ENCODE data around the gene RGS11. TPM values are rescaled to one million over a fixed set of nuclear protein-coding genes. Genes with fewer than 3 reads are reported as not detected.

RGS11 gene
- total RNA-seq, 1 experiment from 2014 or later = 2.9 TPM

DNA sequence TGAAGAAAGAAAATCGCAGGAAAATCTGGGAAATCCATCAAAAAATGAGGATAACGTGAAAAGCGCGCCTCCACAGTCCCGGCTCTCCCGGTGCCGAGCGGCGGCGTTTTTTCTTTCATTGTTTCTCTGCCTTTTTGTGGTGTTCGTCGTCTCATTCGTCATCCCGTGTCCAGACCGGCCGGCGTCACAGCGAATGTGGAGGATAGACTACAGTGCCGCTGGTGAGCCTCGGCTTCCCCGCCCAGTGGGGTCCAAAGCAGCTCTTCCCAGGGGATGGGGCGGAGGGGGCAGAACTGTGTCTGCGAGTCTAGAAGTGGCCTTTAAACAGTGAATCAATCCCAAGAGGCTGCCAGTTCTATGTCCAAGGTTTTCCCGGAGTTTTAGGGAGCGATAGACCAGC, 21.3 kb downstream of the RGS11 start:
- no peak overlapping the region for H3K27ac ChIP-seq (ENCODE audit: insufficient read length, low read depth, low read length)
- no peak overlapping the region for H3K4ac ChIP-seq (ENCODE audit: low read depth, low read length)
- DNase-seq = no peak
- no peaks in the 10 kb centered on the region for H3K79me1 ChIP-seq (ENCODE audit: insufficient read depth, low read depth, low read length, poor library complexity, severe bottlenecking)
- H3T11ph ChIP-seq (ENCODE audit: low read length) = no peak overlapping the region
- no peak overlapping the region for H3K4me3 Mint-ChIP-seq
- no peaks in the 10 kb centered on the region for H3K27me3 Mint-ChIP-seq (ENCODE audit: low read depth)
- 0 out of 7 replicates have a peak overlapping the region, but pooled peaks of 1 of the 3 experiments have one; percentile 22 for H3K27ac Mint-ChIP-seq
- H3K4me1 Mint-ChIP-seq = no peaks in the 10 kb centered on the region; a peak in 1 of 4 replicates
- no peak overlapping the region for H3K56ac ChIP-seq (ENCODE audit: insufficient read length, low read depth, low read length)
- no peak overlapping the region for H2BK20ac ChIP-seq (ENCODE audit: low read depth, low read length, poor library complexity, severe bottlenecking)
- no peaks in the 10 kb centered on the region for H3K27me3 ChIP-seq (ENCODE audit: insufficient read depth, low read length)
- H4K91ac ChIP-seq (ENCODE audit: insufficient read length, low read depth, low read length) = no peak overlapping the region
- H4K5ac ChIP-seq (ENCODE audit: insufficient read length, low read depth, low read length) = no peak overlapping the region
- H2BK120ac ChIP-seq (ENCODE audit: low read depth, low read length, poor library complexity, severe bottlenecking) = no peak overlapping the region
- no peaks in the 10 kb centered on the region for H3K9me3 ChIP-seq (ENCODE audit: control insufficient read depth, low read depth, low read length)
- H3K14ac ChIP-seq (ENCODE audit: insufficient read depth, low read length) = no peak overlapping the region
- peaks cover 15 to 56% (median 44%) of the 10 kb centered on the region in 3 experiments; a peak in 6 of 7 replicates for H3K36me3 Mint-ChIP-seq (ENCODE audit: insufficient read depth in 1 of 3, low read depth in 3 of 3)
- WGBS (ENCODE audit: extremely low coverage, insufficient read length, low lambda C conversion rate) = no CpG with 5 or more reads among the region's 25 CpGs
- H3K4me1 ChIP-seq (ENCODE audit: insufficient read depth, low read length) = no peaks in the 10 kb centered on the region
- no peak overlapping the region for H4K8ac ChIP-seq (replicated peaks; ENCODE audit: insufficient read length, low read depth, low read length)
- no peak overlapping the region for H2BK15ac ChIP-seq (ENCODE audit: low read depth, low read length)
- H2BK5ac ChIP-seq (ENCODE audit: insufficient read length, low read length) = no peak overlapping the region
- H3K4me2 ChIP-seq (ENCODE audit: insufficient read depth, insufficient read length, low read length) = no peak overlapping the region
- H3K9me3 Mint-ChIP-seq = no peaks in the 10 kb centered on the region
- no peaks in the 10 kb centered on the region for H3K23me2 ChIP-seq (ENCODE audit: insufficient read length, low read depth, low read length, poor library complexity, severe bottlenecking)
- TF ChIP-seq, protein P1, sequence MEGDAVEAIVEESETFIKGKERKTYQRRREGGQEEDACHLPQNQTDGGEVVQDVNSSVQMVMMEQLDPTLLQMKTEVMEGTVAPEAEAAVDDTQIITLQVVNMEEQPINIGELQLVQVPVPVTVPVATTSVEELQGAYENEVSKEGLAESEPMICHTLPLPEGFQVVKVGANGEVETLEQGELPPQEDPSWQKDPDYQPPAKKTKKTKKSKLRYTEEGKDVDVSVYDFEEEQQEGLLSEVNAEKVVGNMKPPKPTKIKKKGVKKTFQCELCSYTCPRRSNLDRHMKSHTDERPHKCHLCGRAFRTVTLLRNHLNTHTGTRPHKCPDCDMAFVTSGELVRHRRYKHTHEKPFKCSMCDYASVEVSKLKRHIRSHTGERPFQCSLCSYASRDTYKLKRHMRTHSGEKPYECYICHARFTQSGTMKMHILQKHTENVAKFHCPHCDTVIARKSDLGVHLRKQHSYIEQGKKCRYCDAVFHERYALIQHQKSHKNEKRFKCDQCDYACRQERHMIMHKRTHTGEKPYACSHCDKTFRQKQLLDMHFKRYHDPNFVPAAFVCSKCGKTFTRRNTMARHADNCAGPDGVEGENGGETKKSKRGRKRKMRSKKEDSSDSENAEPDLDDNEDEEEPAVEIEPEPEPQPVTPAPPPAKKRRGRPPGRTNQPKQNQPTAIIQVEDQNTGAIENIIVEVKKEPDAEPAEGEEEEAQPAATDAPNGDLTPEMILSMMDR (conservative IDR thresholded peaks at IDR 0.05) = no peak
- no peak overlapping the region for H3K9ac ChIP-seq (ENCODE audit: extremely low read depth, insufficient read length, low read length)
- H4K20me1 ChIP-seq (ENCODE audit: control insufficient read depth, insufficient read depth, insufficient read length) = no peaks in the 10 kb centered on the region
- H2BK12ac ChIP-seq (ENCODE audit: insufficient read length, low read depth, low read length) = no peak overlapping the region
- H3K79me2 ChIP-seq (ENCODE audit: insufficient read depth, low read length) = no peaks in the 10 kb centered on the region
- H2AK5ac ChIP-seq (ENCODE audit: insufficient read length, low read length) = no peak overlapping the region
- no peak overlapping the region for H3K18ac ChIP-seq (ENCODE audit: insufficient read length, low read depth, low read length)
- no peak overlapping the region for H3K23ac ChIP-seq (ENCODE audit: insufficient read length, low read depth, low read length)
- no peak overlapping the region for H2AFZ ChIP-seq (ENCODE audit: low read length)
